ENCODE measurements around the gene TMEM178B. TPM values are rescaled to one million over a fixed set of nuclear protein-coding genes. Genes with fewer than 3 reads are reported as not detected.

Gene TMEM178B
- total and polyA plus RNA-seq, 10 of the 15 experiments (the other 5 are each of a cell fraction or from before 2014, with no cell fraction given) = 0.01 to 1.1 (median 0.04) TPM; not detected in 2

DNA sequence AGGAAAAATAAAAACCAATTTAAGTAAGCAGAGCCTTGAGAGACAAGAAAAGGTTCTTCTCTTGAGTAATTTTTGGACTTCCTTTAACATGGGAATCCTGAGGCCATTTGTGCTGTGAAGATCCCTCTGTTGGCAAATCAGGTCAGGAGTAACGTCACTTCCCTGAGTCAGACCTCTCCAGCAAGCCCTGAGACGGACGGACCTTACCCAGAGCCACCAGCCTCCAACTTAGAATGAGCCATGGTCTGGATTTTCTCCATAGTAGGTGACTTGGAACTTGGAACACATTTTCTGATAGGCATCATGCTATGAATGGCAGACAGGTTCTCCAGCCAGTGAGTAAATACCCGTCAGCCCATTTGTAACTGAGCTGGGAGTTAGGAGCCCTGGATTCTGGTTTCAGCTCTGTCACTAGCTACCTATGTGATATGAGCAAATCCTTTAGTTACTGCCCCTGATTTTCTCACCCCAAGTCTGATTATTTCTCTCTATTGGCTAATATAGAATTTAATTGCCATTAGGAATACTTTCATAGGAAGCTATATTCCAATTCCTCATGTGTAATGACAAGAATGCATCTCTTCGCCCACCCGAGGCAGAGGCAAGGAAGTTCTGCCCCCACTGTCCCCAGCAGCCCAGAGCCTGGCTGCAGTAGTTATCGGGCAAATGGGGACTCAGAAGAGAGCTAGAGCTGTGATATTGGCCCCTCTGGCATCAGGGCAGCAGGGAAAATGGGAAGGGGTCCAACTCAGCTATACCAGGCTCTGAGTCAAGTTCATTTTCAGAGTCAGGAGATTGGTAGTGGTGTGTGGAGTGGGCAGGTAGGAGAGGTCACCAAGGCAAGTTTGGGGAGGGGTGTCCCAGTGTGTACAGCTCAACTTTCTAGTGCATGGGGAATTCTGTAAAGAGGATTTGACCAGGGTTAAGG is 323.6 kb downstream of the TMEM178B start (continued):
- TF ChIP-seq NR2C2 (IDR thresholded peaks at IDR 0.05; ENCODE audit: borderline replicate concordance, control insufficient read depth, insufficient read length, low read depth) (no peak), POLR2AphosphoS5 (IDR thresholded peaks at IDR 0.05; ENCODE audit: low read length) (no peak), MTA2 (IDR thresholded peaks at IDR 0.05; ENCODE audit: low read depth) (no peak), MEF2B (IDR thresholded peaks at IDR 0.05; ENCODE audit: partially characterized antibody, poor library complexity, severe bottlenecking) (no peak)
- TF ChIP-seq, protein P1, sequence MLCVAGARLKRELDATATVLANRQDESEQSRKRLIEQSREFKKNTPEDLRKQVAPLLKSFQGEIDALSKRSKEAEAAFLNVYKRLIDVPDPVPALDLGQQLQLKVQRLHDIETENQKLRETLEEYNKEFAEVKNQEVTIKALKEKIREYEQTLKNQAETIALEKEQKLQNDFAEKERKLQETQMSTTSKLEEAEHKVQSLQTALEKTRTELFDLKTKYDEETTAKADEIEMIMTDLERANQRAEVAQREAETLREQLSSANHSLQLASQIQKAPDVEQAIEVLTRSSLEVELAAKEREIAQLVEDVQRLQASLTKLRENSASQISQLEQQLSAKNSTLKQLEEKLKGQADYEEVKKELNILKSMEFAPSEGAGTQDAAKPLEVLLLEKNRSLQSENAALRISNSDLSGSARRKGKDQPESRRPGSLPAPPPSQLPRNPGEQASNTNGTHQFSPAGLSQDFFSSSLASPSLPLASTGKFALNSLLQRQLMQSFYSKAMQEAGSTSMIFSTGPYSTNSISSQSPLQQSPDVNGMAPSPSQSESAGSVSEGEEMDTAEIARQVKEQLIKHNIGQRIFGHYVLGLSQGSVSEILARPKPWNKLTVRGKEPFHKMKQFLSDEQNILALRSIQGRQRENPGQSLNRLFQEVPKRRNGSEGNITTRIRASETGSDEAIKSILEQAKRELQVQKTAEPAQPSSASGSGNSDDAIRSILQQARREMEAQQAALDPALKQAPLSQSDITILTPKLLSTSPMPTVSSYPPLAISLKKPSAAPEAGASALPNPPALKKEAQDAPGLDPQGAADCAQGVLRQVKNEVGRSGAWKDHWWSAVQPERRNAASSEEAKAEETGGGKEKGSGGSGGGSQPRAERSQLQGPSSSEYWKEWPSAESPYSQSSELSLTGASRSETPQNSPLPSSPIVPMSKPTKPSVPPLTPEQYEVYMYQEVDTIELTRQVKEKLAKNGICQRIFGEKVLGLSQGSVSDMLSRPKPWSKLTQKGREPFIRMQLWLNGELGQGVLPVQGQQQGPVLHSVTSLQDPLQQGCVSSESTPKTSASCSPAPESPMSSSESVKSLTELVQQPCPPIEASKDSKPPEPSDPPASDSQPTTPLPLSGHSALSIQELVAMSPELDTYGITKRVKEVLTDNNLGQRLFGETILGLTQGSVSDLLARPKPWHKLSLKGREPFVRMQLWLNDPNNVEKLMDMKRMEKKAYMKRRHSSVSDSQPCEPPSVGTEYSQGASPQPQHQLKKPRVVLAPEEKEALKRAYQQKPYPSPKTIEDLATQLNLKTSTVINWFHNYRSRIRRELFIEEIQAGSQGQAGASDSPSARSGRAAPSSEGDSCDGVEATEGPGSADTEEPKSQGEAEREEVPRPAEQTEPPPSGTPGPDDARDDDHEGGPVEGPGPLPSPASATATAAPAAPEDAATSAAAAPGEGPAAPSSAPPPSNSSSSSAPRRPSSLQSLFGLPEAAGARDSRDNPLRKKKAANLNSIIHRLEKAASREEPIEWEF (IDR thresholded peaks at IDR 0.05; ENCODE audit: insufficient replicate concordance, low read depth, low read length) = no peak

DNA sequence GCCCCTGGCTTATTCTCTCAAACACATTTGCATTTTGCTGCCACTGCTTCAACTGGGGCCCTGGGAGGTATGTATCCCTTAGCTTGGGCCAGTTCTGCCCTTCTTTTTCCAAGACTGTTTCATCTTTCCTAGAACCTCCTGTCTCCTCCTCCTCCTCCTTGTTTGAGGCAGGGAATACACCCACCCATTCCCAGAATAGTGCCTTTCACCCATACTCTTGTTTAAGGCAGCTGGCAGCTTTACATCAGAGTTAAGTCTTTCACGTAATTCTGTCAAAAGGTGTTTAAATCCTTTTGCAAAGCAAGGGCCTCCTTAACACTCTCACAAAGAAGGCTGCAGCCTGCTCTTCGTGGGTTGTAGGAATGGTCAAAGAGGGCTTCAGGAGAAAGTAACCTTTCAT is 326.5 kb downstream of the TMEM178B start:
- no TSS peak for BruUV-seq (replicated peaks)
- ChIA-PET RAD21 (ENCODE audit: unreplicated experiment) (no interaction called here), SMC1A (ENCODE audit: uncharacterized antibody, unreplicated experiment) (no interaction called here), CTCF (no interaction called here), POLR2A (no interaction called here)
- in situ Hi-C loops (cut with MboI) (no loop called here), intact Hi-C loops (cut with micrococcal nuclease; ENCODE audit: unreplicated experiment) (no loop called here)
- Histone ChIP-seq H3K4me1 (ENCODE audit: control insufficient read depth, insufficient read depth, low read length) (no peaks in the 10 kb centered on the region), H3K27me3 (replicated peaks in 1 of 2; ENCODE audit: control insufficient read depth in 2 of 2, insufficient read depth in 2 of 2, low read length in 1 of 2) (no peaks in the 10 kb centered on the region; a peak in 1 of 4 replicates), H3K79me2 (ENCODE audit: control insufficient read depth, insufficient read depth, low read length) (no peaks in the 10 kb centered on the region), H4K20me1 (ENCODE audit: control insufficient read depth, insufficient read depth) (no peaks in the 10 kb centered on the region), H2AFZ (ENCODE audit: control insufficient read depth, low read depth, low read length) (no peak overlapping the region), H3K9ac (ENCODE audit: control insufficient read depth, insufficient read depth, low read length) (no peak overlapping the region), H3K36me3 (ENCODE audit: control insufficient read depth in 2 of 2, insufficient read depth in 2 of 2, low read length in 1 of 2) (no peaks in the 10 kb centered on the region), H3K27ac (ENCODE audit: control insufficient read depth, insufficient read depth) (no peak overlapping the region), H3K4me3 (no peak overlapping the region), H3K4me2 (ENCODE audit: control insufficient read depth, insufficient read depth) (no peak overlapping the region), H3K9me3 (replicated peaks; ENCODE audit: control insufficient read depth, insufficient read depth, low read length) (no peaks in the 10 kb centered on the region)
- no peak for FAIRE-seq
- ATAC-seq = no peak
- DNase-seq (ENCODE audit: low read depth, low spot score) = no peak
- WGBS (ENCODE audit: insufficient coverage, insufficient replicate concordance, low lambda C conversion rate, missing lambda C conversion rate) = 3% methylated on average over 2 of the region's 2 CpGs
- TF ChIP-seq ZNF207 (IDR thresholded peaks at IDR 0.05; ENCODE audit: borderline replicate concordance) = no peak
- no peak for TF ChIP-seq TCF3 (IDR thresholded peaks at IDR 0.05; ENCODE audit: borderline replicate concordance, insufficient read depth, low read depth, low read length)
- TF ChIP-seq STAT1 (conservative IDR thresholded peaks at IDR 0.05) = no peak
- TF ChIP-seq SMARCA5 (IDR thresholded peaks at IDR 0.05) = no peak
- TF ChIP-seq RCOR1 (conservative IDR thresholded peaks at IDR 0.05; ENCODE audit: low read depth, low read length) = no peak
- TF ChIP-seq, protein P2, sequence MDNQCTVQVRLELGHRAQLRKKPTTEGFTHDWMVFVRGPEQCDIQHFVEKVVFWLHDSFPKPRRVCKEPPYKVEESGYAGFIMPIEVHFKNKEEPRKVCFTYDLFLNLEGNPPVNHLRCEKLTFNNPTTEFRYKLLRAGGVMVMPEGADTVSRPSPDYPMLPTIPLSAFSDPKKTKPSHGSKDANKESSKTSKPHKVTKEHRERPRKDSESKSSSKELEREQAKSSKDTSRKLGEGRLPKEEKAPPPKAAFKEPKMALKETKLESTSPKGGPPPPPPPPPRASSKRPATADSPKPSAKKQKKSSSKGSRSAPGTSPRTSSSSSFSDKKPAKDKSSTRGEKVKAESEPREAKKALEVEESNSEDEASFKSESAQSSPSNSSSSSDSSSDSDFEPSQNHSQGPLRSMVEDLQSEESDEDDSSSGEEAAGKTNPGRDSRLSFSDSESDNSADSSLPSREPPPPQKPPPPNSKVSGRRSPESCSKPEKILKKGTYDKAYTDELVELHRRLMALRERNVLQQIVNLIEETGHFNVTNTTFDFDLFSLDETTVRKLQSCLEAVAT (IDR thresholded peaks at IDR 0.05) = no peak
- TF ChIP-seq TARDBP (IDR thresholded peaks at IDR 0.05; ENCODE audit: borderline replicate concordance) = no peak
- TF ChIP-seq KLF5 (IDR thresholded peaks at IDR 0.05; ENCODE audit: partially characterized antibody) = no peak

All from GM12878 (cell line).